Amniotic epithelial cell (primary cell): ENCODE results near the gene SORCS1.

ENCODE experiments used
- DNase-seq: peaks from one replicate; pipeline ENCODE4 v3.0.0-alpha.2; 2010; ENCODE audit warnings: low read depth

Gene SORCS1

DNA sequence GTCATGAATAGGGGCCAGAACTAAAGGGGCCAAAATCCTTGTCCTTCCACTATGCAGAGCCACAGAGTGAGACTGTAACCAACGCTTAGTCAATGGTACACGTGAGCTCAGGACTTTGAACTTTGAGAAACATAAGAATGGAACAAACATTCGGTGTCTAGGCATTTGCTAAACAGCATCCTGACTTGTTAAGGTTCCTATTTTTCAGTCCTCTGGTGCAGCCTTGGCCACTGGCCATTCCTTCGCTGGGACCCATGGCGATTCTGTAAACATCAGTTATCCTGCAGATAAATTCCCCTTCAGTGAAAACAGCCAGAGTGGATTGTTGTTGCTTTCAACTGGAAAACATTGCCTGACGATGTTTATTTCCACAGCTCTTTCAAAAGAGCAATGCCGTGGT lies 266.8 kb downstream of the SORCS1 start:
- no peak for DNase-seq

GRCh38 chr10:106894692-106895091 lies 269.8 kb downstream of the SORCS1 start:
- no peak for DNase-seq

DNA sequence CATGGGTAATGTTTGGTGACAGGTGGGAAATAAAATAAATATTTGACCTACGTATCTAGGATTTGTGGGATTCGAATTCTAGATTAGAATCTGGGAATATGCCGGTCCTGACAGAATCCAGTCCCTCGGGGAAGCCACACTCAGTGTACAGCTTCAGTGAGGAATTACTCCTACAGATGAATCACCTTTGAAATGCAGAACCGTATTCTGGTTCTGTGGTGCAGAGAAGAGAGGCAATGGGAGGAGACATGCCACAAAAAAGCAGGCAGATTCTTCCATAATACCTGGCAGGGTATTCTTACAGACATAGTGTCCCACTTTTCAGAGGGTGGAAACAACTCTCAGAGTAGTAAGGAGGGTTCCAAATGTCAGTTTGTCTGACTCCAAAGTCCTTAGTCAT lies 286.9 kb downstream of the SORCS1 start:
- DNase-seq = no peak

DNA sequence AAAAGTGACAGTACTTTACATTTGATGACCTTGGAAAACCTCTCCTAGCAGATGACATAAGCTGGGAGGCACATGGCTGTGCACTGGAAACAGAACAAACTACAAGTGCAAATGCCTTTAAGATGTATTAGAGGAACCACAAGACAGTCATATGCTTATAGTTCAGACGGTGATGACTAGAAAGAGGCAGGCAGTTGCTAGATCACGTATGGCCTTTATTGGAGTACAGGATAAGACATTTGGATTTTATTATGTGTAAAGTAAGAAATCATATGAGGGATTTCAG lies 290.0 kb downstream of the SORCS1 start:
- no peak for DNase-seq

DNA sequence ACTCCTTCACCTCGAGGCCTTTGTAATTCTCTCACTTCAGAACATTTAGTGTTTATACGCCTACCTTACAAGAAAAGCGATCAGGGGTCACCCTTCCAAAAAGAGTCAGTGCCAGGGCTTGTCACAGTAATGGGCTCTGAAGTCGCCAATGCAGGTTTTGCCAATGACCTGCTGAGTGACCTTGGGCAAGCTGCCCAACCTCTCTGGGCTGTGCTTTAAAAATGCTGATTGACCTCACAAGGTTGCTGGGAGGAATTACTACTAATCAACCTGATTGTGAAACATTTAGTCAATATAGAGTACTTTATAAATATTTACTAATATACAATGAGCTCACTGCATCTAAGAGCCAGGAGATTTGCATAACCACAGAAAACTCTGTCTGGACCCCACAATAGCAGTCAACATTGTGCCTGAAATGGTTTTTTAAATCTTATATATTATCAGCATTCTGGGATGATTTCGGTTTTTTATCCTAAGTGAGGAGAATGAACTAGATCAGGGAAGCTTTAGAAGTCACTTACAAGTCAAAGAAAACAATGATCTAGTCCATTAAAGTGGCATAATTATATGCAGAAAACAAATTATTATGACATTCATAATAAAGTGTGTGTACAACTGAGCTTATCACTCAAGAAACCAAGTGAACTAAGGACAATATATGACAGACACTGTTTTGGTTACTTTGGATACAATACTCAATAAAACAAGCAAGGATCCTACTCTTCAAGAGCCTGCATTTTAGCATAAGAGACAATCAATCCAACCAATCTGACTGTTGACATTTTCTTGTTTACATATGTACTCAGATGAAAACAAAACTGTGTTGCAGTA lies 290.5 kb downstream of the SORCS1 start:
- no peak for DNase-seq

DNA sequence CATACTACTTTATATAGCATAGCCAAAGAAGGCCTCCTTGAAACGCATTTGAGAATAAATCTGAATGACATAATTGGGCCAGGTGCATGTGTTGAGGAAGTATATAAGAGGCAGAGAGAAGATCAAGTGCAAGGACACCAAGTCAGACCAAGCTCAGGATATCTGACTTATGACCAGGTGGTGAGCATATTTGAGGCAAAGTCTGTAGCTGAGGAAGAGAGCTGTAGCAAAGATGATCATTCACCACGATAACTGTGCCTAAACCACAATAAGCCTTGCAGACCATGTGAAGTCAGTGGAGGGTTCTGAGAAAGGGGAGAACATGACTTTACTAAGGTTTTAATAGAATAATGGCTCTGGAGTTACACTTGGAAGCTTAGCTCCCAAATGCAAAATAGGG lies 292.3 kb downstream of the SORCS1 start:
- no peak for DNase-seq

DNA sequence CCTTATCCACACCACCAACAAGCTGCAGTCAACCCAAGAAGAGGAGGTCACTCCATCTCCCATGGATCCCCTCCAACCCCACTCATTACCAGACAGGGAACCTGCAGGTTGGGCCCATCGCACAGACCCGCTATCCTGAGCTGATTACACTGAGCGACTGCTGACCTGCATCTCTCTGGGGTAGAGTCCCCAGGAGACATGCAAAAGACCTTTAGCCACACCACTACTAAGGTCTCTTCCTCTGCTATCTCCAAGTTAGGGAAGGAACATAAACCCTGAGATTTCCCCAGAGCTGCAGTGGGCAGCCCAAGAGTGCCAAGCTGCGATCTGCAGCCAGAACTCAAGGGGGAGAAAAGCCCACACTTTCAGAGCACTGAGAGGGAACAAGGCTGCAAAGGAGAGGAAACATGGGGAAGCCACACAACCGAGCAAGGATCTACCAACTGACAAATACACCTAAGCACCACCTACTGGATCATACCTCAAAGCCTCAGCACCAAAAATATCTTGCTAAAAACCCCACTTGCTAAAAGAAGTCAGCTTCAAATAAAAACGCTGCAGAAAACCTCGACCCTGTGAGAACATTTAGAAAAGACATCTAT lies 298.2 kb downstream of the SORCS1 start:
- no peak for DNase-seq

DNA sequence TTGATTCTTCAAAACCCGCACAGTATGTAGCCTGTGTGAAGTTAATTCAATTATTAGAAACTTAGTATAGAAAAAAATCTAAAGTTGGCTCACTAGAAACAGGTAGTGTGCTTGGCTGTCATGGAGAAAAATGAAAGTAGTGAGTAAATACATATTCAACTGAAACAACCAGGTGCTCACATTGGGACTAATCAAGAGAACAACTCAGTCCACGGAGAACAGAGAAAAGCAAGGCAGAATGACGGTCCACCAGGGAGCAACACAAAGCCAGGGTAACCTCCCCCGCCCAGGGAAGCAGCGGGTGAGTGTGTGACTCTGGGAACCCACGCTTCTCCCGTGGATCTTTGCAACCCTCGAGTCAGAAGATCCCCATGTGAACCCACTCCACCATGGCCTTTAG lies 300.5 kb downstream of the SORCS1 start:
- no peak for DNase-seq

DNA sequence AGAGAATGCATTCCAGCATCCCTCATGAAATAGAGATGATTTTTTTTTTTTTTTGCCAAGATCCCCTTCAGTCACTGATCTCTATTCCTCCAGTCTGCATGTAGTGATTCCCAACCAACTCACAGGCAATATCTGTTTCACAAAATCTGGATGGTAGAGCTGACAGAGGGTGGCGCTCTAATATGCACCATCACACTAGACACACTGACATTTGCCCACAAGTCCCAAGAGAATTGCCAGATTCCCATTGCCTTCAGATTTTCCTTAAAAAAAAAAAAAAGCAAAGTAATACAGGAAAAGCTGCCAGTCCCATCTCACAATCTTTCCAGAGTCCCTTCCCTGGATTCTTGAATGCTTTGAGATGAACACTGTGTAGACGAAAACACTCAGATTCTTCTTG lies 301.0 kb downstream of the SORCS1 start:
- no peak for DNase-seq

- DNase-seq = no peak
Measured at GRCh38 chr10:106859892-106860652, 304.4 kb downstream of the SORCS1 start.

DNA sequence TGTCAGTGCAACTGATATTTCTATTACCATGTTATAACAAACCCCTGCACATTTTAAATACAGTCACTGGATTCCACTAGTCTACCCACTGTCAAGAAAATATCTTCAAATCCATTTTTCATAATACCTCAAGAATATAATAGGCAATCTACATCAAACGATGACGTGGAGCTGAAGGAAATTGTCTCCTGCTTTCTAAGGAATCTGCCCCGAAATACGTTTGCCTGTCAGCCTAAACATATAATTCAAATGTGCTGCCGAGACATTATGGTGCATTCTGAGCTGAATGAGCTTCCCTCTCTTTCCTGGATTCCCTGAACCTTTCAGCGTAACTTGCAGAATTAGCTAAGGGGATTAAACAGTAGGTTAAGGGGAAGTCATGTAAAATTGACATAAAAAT lies 306.8 kb downstream of the SORCS1 start:
- DNase-seq = no peak

DNA sequence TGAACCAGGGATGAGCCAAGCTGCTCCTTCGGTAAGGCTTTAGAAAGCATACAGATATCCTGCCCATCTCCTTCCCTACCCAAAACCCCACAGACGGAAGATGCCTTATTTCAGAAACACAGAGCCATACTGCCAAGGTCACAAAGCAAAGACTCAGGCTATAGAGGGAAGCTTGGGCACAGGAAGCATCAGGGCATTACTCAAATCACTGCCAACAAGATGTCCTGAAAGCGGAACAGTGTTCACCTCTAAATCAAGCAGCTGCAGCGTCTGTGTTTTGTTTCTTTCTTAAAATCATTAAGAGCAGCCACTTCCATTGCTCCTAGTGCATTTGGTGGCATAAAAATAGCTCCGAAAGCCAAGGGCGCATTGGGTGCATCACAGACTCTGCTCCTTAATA lies 307.3 kb downstream of the SORCS1 start:
- DNase-seq = no peak

- no peak for DNase-seq
Measured at GRCh38 chr10:106836933-106837663, 327.4 kb downstream of the SORCS1 start.

GRCh38 chr10:106832846-106833245 lies 331.7 kb downstream of the SORCS1 start:
- no peak for DNase-seq

- DNase-seq = no peak
Measured at GRCh38 chr10:106830471-106830870, 334.0 kb downstream of the SORCS1 start.

DNA sequence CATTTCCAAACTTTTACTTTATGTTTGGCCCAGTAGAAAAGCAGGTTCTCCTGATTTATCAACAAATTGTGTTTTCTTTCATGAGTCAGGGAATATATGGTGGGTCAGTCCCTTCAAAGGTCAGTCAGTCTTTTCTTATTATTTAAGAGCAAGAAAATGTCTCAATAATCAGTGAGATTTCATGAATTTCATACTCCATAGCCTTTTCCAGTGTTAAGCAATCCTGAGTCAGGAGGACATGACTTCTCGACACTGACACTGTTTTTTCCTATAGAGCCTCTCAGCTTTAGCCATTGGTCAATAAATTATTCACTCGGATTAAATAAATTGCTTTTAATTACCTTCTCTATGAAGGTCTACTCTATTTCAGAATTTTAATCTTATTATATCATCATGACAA lies 334.5 kb downstream of the SORCS1 start:
- DNase-seq = no peak

- no peak for DNase-seq
Measured at GRCh38 chr10:106826716-106827115, 337.8 kb downstream of the SORCS1 start.

DNA sequence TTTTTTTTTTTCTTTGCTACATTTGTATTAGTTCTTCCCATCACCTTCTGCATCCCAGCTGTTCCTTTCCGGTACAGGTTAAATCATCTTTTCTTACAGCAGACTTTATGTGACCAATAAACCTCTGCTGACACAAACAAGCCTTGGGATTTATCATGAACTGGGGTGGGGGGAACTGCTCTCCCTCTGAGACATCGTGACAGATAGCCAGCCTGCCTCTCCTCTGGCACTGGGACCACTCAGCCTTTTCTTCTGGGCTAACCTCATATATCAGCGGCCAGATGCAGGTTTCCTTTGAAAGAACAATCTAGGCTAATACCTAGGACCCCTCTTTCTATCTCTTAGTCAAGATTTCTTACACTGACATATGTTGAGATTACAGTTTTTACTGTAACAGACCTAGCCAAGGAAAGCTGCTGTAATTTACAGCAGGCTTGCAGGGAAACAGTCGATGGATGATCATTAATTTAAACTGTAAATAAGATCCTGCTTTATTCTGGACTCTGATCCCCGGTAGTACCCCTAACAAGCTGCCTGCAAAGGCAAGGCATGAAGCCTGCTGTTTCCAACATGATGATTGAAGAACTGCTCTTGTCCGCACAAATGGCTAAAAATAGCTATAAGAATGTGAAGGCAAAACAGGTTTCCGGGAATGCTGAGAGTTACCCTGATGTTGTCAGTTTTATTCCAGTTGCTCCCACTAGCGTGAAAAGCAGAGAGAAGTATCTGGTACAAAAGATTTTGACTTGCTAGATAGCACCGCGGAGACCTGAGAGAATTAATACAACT lies 338.7 kb downstream of the SORCS1 start:
- no peak for DNase-seq

- no peak for DNase-seq
Measured at GRCh38 chr10:106820579-106820978, 343.9 kb downstream of the SORCS1 start.

GRCh38 chr10:106819490-106819889 lies 345.0 kb downstream of the SORCS1 start:
- DNase-seq = no peak

GRCh38 chr10:106816318-106817085 lies 348.0 kb downstream of the SORCS1 start:
- no peak for DNase-seq
